Measurements from ENCODE around the gene SYNE1.
"Not testable (repeated sequence)": the region's sequence is repeated elsewhere in the genome, so short reads cannot be mapped to it uniquely, and the experiment has no call there.

The SYNE1 gene

DNA sequence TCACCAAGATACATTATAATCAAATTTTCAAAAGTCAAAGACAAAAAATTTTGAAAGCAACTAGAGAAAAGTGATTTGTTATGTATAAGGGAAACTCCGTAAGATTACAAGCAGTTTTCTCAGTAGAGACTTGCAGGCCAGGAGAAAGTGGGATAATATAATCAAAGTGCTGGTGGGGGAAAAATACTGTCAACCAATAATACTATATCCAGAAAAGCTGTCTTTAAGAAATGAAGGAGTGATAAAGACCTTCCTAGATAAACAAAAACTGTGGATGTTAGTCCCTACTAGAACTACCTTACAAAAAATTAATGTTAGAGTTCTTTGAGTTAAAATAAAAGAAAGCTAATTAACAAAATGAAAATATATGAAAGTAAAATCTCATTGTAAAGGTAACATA, 79.7 kb downstream of the SYNE1 start:
- Histone ChIP-seq H3K9me3 (replicated peaks in 1 of 11) (peaks cover 12 to 24% (median 16%) of the 10 kb centered on the region in 11 experiments; a peak in 20 of 22 replicates), H3K4me2 (no peak overlapping the region), H3K9ac (no peak overlapping the region), H3K27me3 (no peaks in the 10 kb centered on the region), H3K4me3 (no peak overlapping the region), H4K20me1 (no peaks in the 10 kb centered on the region), H3K4me1 (0 out of 20 replicates have a peak, but pooled peaks cover 0 to 9% (median 0%) of the 10 kb centered on the region in 10 experiments), H3K27ac (no peak overlapping the region), H3K36me3 (no peaks in the 10 kb centered on the region)
- no peak for TF ChIP-seq Cebpa-rat (IDR thresholded peaks at IDR 0.05)

GRCh38 chr6:152554851-152555250, 82.3 kb downstream of the SYNE1 start:
- no peaks in the 10 kb centered on the region for H3K27me3 ChIP-seq
- no peak overlapping the region; a peak in 1 of 22 replicates for H3K27ac ChIP-seq
- H3K9me3 ChIP-seq (replicated peaks in 1 of 11), result peaks cover 12 to 24% (median 16%) of the 10 kb centered on the region in 11 experiments; a peak in 20 of 22 replicates
- TF ChIP-seq Cebpa-rat (IDR thresholded peaks at IDR 0.05), result no peak
- H3K4me2 ChIP-seq, result no peak overlapping the region
- no peaks in the 10 kb centered on the region for H3K36me3 ChIP-seq
- H3K4me1 ChIP-seq, result 0 out of 20 replicates have a peak, but pooled peaks cover 0 to 9% (median 0%) of the 10 kb centered on the region in 10 experiments
- no peak overlapping the region for H3K4me3 ChIP-seq
- H3K9ac ChIP-seq, result no peak overlapping the region
- H4K20me1 ChIP-seq, result no peaks in the 10 kb centered on the region

DNA sequence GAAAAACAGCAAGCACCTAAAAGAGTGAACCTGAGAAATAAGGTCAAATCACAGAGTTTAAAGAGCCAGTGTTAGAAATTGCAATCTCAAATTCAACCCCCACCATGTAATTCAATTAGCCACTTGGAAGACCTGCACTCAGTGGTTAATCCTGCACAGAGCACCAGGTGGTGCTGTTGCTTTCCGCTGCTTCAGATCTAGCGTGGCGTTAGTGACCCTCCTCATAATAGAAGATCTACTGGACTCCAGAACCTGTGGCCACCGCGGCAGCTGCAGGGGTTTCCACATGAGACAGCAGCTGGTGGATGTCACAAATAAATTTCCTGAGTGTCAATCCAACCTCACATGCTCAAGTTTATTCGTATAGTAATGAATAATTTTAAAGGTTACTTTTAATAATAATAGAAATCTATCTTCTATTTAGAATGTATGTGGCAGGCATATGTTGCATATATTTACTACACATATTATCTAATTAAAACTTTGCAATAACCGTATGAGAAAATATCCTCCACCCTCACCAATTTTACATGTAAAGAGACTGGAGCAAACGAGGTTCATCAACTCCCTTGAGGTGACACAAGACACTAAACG, 84.4 kb downstream of the SYNE1 start:
- Histone ChIP-seq H3K4me2 (no peak overlapping the region), H3K9ac (no peak overlapping the region), H3K9me3 (replicated peaks in 1 of 11) (peaks cover 11 to 17% (median 14%) of the 10 kb centered on the region in 11 experiments; a peak in 20 of 22 replicates), H3K4me3 (no peak overlapping the region), H3K27ac (no peak overlapping the region), H3K4me1 (0 out of 20 replicates have a peak, but pooled peaks cover 0 to 9% (median 0%) of the 10 kb centered on the region in 10 experiments), H3K36me3 (no peaks in the 10 kb centered on the region), H3K27me3 (no peaks in the 10 kb centered on the region), H4K20me1 (no peaks in the 10 kb centered on the region)
- no peak for TF ChIP-seq Cebpa-rat (IDR thresholded peaks at IDR 0.05)

GRCh38 chr6:152543519-152543918, 93.6 kb downstream of the SYNE1 start:
- Histone ChIP-seq H4K20me1 (no peaks in the 10 kb centered on the region), H3K4me2 (no peak overlapping the region), H3K9ac (no peak overlapping the region), H3K27me3 (no peaks in the 10 kb centered on the region), H3K4me3 (no peak overlapping the region), H3K36me3 (no peaks in the 10 kb centered on the region), H3K4me1 (no peaks in the 10 kb centered on the region), H3K9me3 (replicated peaks in 1 of 11) (no peaks in the 10 kb centered on the region), H3K27ac (no peak overlapping the region)
- no peak for TF ChIP-seq Cebpa-rat (IDR thresholded peaks at IDR 0.05)

DNA sequence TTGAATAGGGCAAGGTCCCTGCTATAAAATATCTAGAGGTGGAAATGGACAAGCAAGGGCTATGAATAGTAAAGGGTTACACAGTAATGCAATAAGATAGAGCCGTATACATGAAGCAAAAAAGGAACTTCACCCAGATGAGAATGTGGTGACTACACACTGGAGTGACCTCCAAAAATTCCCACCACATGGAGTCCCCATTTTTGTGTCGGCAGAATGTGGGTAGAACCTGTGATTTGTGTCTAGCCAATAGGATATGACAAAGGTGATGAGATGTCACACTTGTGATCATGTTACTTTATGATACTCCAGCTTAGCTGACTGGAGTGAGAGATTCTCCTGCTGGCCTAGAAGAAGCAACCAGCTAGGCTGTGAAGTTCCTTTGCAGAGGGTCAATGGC, 96.8 kb downstream of the SYNE1 start:
- no peaks in the 10 kb centered on the region for H3K27me3 ChIP-seq
- no peak overlapping the region for H3K9ac ChIP-seq
- no peak overlapping the region for H3K4me3 ChIP-seq
- H3K4me1 ChIP-seq, result no peaks in the 10 kb centered on the region
- no peak overlapping the region for H3K4me2 ChIP-seq
- no peak overlapping the region for H3K27ac ChIP-seq
- H3K9me3 ChIP-seq (replicated peaks in 1 of 11), result no peaks in the 10 kb centered on the region
- TF ChIP-seq Cebpa-rat (IDR thresholded peaks at IDR 0.05), result no peak
- no peaks in the 10 kb centered on the region for H4K20me1 ChIP-seq
- no peaks in the 10 kb centered on the region for H3K36me3 ChIP-seq

DNA sequence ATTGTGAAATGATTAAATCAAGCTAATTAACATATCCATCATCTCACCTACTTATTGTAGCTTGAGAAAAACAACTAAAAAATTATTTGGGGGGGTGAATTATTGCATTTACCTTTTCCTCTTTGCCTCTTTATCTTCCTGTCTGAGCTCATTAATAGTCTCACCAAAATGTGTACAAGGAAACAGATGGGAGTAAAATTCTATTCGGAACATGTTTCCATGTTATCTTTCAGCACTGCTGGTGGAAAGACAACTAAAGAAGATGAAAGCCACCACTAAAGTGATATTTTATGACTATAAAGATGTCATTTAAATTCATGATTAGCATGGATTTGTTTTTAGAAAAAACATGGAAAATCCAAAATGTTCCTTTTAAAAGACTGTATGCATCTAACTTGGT, 102.6 kb downstream of the SYNE1 start:
- Histone ChIP-seq H3K4me3 (no peak overlapping the region), H3K9me3 (replicated peaks in 1 of 11) (no peaks in the 10 kb centered on the region), H3K9ac (no peak overlapping the region), H3K4me1 (no peaks in the 10 kb centered on the region), H3K36me3 (no peaks in the 10 kb centered on the region), H3K27ac (no peak overlapping the region), H4K20me1 (no peaks in the 10 kb centered on the region), H3K27me3 (no peaks in the 10 kb centered on the region), H3K4me2 (no peak overlapping the region)
- no peak for TF ChIP-seq Cebpa-rat (IDR thresholded peaks at IDR 0.05)

DNA sequence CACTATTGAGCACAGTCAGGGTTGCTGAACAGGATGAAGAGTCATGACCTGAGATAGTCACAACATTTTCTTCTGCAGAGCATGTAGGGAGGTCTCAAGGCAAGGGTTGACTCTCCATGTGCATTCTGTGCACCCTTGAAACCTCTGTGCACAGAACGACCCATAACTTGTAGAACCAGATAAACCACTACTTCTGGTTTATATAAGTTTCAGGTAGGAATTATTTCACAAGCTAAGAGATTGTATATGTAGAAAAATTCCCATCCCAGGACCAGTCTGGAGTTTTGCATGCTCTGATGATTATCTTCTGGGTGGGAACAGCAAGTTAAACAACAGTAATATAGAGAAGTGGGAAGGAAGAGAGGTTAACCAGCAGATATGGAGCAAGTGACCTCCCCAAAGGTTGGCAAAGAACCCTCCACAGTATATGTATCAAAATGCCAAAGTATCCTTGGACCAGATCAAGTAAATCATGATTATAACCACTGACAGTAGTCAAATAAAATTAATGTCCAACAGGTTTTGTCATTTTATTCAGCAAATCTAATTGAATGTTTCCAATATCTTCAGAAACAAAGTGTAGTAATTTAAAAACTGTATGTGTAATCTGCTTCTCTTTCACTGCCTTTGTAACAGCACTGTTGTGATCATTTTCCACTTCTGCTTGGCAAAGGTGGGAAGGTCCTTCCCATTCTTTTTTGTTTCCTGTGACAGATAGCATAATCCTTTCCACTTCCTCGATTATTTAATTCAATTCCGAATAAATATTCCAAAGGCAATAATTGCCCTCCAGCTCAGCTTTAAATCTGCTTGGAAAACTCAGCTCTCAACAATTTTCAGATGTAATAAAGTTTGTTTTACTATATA, 104.4 kb downstream of the SYNE1 start:
- H3K27me3 ChIP-seq, result no peaks in the 10 kb centered on the region
- H3K36me3 ChIP-seq, result no peaks in the 10 kb centered on the region
- H3K4me1 ChIP-seq, result no peaks in the 10 kb centered on the region
- no peak for TF ChIP-seq Cebpa-rat (IDR thresholded peaks at IDR 0.05)
- H3K4me2 ChIP-seq, result no peak overlapping the region
- no peak overlapping the region for H3K9ac ChIP-seq
- no peaks in the 10 kb centered on the region for H3K9me3 ChIP-seq (replicated peaks in 1 of 11)
- no peaks in the 10 kb centered on the region for H4K20me1 ChIP-seq
- H3K4me3 ChIP-seq, result no peak overlapping the region
- no peak overlapping the region for H3K27ac ChIP-seq

GRCh38 chr6:152531659-152532058, 105.5 kb downstream of the SYNE1 start:
- Histone ChIP-seq H4K20me1 (no peaks in the 10 kb centered on the region), H3K27me3 (no peaks in the 10 kb centered on the region), H3K9me3 (replicated peaks in 1 of 11) (no peaks in the 10 kb centered on the region), H3K4me1 (no peaks in the 10 kb centered on the region), H3K9ac (no peak overlapping the region), H3K27ac (no peak overlapping the region), H3K4me3 (no peak overlapping the region), H3K4me2 (no peak overlapping the region), H3K36me3 (no peaks in the 10 kb centered on the region)
- TF ChIP-seq Cebpa-rat (IDR thresholded peaks at IDR 0.05), result no peak

DNA sequence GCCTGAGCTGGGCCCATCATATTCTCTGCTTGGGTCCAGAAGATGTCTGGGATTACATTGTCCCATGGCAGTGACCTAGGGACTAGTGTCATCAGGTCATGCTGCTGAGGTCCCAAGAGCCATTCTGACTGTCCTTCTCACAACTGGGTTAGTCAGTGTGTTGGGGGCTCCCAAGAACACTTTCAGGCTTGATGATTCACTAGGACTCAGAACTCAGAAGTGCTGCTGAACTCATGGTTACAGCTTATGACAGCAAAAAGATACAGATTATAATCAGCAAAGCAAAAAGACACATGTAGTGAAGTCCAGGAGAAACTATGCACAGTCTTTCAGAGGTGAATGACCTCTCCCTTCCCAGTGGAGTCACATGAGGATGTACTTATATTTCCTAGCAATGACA, 107.8 kb downstream of the SYNE1 start:
- no peaks in the 10 kb centered on the region for H3K4me1 ChIP-seq
- no peak for TF ChIP-seq Cebpa-rat (IDR thresholded peaks at IDR 0.05)

DNA sequence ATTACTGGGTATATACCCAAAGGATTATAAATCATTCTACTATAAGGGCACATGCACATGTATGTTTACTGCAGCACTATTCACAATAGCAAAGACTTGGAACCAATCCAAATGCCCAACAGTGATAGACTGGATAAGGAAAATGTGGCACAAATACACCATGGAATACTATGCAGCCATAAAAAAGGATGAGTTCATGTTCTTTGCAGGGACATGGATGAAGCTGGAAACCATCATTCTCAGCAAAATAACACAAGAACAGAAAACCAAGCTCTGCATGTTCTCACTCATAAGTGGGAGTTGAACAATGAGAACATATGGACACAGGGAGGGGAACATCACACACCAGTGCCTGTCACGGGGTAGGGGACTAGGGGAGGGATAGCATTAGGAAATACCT, 123.0 kb downstream of the SYNE1 start:
- H3K36me3 ChIP-seq; H3K9me3 ChIP-seq (replicated peaks in 1 of 11); H3K27ac ChIP-seq; H3K4me3 ChIP-seq; H3K4me2 ChIP-seq; H3K9ac ChIP-seq; H3K4me1 ChIP-seq; H4K20me1 ChIP-seq; H3K27me3 ChIP-seq: not testable (repeated sequence)

More for the DNA sequence above, 107.8 kb downstream of the SYNE1 start:
- no peaks in the 10 kb centered on the region for H3K36me3 ChIP-seq
- H3K27ac ChIP-seq, result no peak overlapping the region
- H3K27me3 ChIP-seq, result no peaks in the 10 kb centered on the region
- H4K20me1 ChIP-seq, result no peaks in the 10 kb centered on the region
- no peak overlapping the region for H3K9ac ChIP-seq
- H3K9me3 ChIP-seq (replicated peaks in 1 of 11), result no peaks in the 10 kb centered on the region
- H3K4me2 ChIP-seq, result no peak overlapping the region
- no peak overlapping the region for H3K4me3 ChIP-seq

Data from BLaER1 treated with 17β-estradiol and CSF1 and Interleukin-3, amounts not matched to agents 10 nM and 100 nM (cell line).